ENCODE measurements around the gene FGD2.

The FGD2 gene

GRCh38 chr6:36970892-36971842, 34.3 kb upstream of the FGD2 start:
- DNase-seq (ENCODE audit: low spot score): no peak

- DNase-seq (ENCODE audit: low spot score): no peak
Observed at GRCh38 chr6:36971921-36972673, 33.4 kb upstream of the FGD2 start.

- DNase-seq (ENCODE audit: low spot score): no peak
Observed at GRCh38 chr6:36973190-36973589, 32.3 kb upstream of the FGD2 start.

GRCh38 chr6:36973647-36974046, 31.8 kb upstream of the FGD2 start:
- DNase-seq (ENCODE audit: low spot score): no peak

- no peak for DNase-seq (ENCODE audit: low spot score)
Observed at GRCh38 chr6:36975231-36976006, 30.0 kb upstream of the FGD2 start.

GRCh38 chr6:36976007-36976264, 29.5 kb upstream of the FGD2 start:
- DNase-seq (ENCODE audit: low spot score): no peak

- no peak for DNase-seq (ENCODE audit: low spot score)
Observed at GRCh38 chr6:36976509-36976908, 28.9 kb upstream of the FGD2 start.

GRCh38 chr6:36976931-36977330, 28.5 kb upstream of the FGD2 start:
- no peak for DNase-seq (ENCODE audit: low spot score)

GRCh38 chr6:36977470-36977941, 27.9 kb upstream of the FGD2 start:
- DNase-seq (ENCODE audit: low spot score): no peak

GRCh38 chr6:36978421-36979346, 26.8 kb upstream of the FGD2 start:
- no peak for DNase-seq (ENCODE audit: low spot score)

GRCh38 chr6:36979347-36979742, 26.1 kb upstream of the FGD2 start:
- DNase-seq (ENCODE audit: low spot score): no peak

- no peak for DNase-seq (ENCODE audit: low spot score)
Observed at GRCh38 chr6:36980129-36980528, 25.3 kb upstream of the FGD2 start.

GRCh38 chr6:36980876-36981619, 24.4 kb upstream of the FGD2 start:
- DNase-seq (ENCODE audit: low spot score): no peak

GRCh38 chr6:36983538-36983937, 21.9 kb upstream of the FGD2 start:
- no peak for DNase-seq (ENCODE audit: low spot score)

GRCh38 chr6:36984581-36985416, 20.7 kb upstream of the FGD2 start:
- peak; percentile 33 for DNase-seq (ENCODE audit: low spot score)

- DNase-seq (ENCODE audit: low spot score): no peak
Observed at GRCh38 chr6:36985417-36985807, 20.0 kb upstream of the FGD2 start.

- peak; percentile 73 for DNase-seq (ENCODE audit: low spot score)
Observed at GRCh38 chr6:36985808-36986703, 19.4 kb upstream of the FGD2 start, which contains the start of gene MTCH1. TSS of gene MTCH1 (minus strand) at chr6:36986196. CDS start at chr6:36986173, 23 bp downstream.

- peak; percentile 11 for DNase-seq (ENCODE audit: low spot score)
Observed at GRCh38 chr6:36986704-36987047, 18.8 kb upstream of the FGD2 start.

- no peak for DNase-seq (ENCODE audit: low spot score)
Observed at GRCh38 chr6:36989264-36989663, 16.2 kb upstream of the FGD2 start.
